ENCODE measurements around the gene REPS2.

Gene REPS2

GRCh38 chrX:16981209-16981608, 34.8 kb downstream of the REPS2 start:
- H3K4me3 Mint-ChIP-seq = no peak overlapping the region

GRCh38 chrX:16981980-16982379, 35.5 kb downstream of the REPS2 start:
- Mint-ChIP-seq H3K9me3 (no peaks in the 10 kb centered on the region), H3K4me3 (no peak overlapping the region), H3K27ac (no peak overlapping the region), H3K4me1 (no peaks in the 10 kb centered on the region), H3K36me3 (no peaks in the 10 kb centered on the region)
- no peak for ATAC-seq
- DNase-seq (ENCODE audit: low spot score in 2 of 2) = no peak

More at GRCh38 chrX:16981209-16981608, 34.8 kb downstream of the REPS2 start:
- Mint-ChIP-seq H3K9me3 (no peaks in the 10 kb centered on the region), H3K36me3 (no peaks in the 10 kb centered on the region), H3K4me1 (no peaks in the 10 kb centered on the region), H3K27ac (no peak overlapping the region)
- no peak for DNase-seq (ENCODE audit: low spot score in 2 of 2)
- ATAC-seq = no peak

GRCh38 chrX:16983051-16983450, 36.6 kb downstream of the REPS2 start:
- Mint-ChIP-seq H3K4me3 (no peak overlapping the region), H3K36me3 (no peaks in the 10 kb centered on the region), H3K27ac (no peak overlapping the region), H3K4me1 (no peaks in the 10 kb centered on the region), H3K9me3 (no peaks in the 10 kb centered on the region)
- ATAC-seq = no peak
- no peak for DNase-seq (ENCODE audit: low spot score in 2 of 2)

- Mint-ChIP-seq H3K27ac (no peak overlapping the region), H3K4me1 (no peaks in the 10 kb centered on the region), H3K9me3 (no peaks in the 10 kb centered on the region), H3K4me3 (no peak overlapping the region), H3K36me3 (no peaks in the 10 kb centered on the region)
- DNase-seq (ENCODE audit: low spot score in 2 of 2) (no peak), ATAC-seq (no peak)
These were observed 38.8 kb downstream of the REPS2 start for GRCh38 chrX:16985286-16985685.

GRCh38 chrX:16986169-16986568, 39.7 kb downstream of the REPS2 start:
- ATAC-seq (no peak), DNase-seq (ENCODE audit: low spot score in 2 of 2) (no peak)
- Mint-ChIP-seq H3K9me3 (no peaks in the 10 kb centered on the region), H3K36me3 (no peaks in the 10 kb centered on the region), H3K4me1 (no peaks in the 10 kb centered on the region), H3K27ac (no peak overlapping the region), H3K4me3 (no peak overlapping the region)

- ATAC-seq = no peak
- Mint-ChIP-seq H3K36me3 (no peaks in the 10 kb centered on the region), H3K4me3 (no peak overlapping the region), H3K27ac (no peak overlapping the region), H3K4me1 (no peaks in the 10 kb centered on the region), H3K9me3 (no peaks in the 10 kb centered on the region)
- DNase-seq (ENCODE audit: low spot score in 2 of 2) = no peak
These were observed 43.3 kb downstream of the REPS2 start for GRCh38 chrX:16989750-16990149.

- no peak for ATAC-seq
- no peaks in the 10 kb centered on the region for H3K9me3 Mint-ChIP-seq
- H3K27ac Mint-ChIP-seq = no peak overlapping the region
- no peaks in the 10 kb centered on the region for H3K4me1 Mint-ChIP-seq
- H3K36me3 Mint-ChIP-seq = no peaks in the 10 kb centered on the region
- no peak for DNase-seq (ENCODE audit: low spot score in 2 of 2)
- no peak overlapping the region for H3K4me3 Mint-ChIP-seq
These were observed 44.4 kb downstream of the REPS2 start for GRCh38 chrX:16990839-16991238.

- Mint-ChIP-seq H3K9me3 (no peaks in the 10 kb centered on the region), H3K4me3 (no peak overlapping the region), H3K36me3 (no peaks in the 10 kb centered on the region), H3K4me1 (no peaks in the 10 kb centered on the region), H3K27ac (no peak overlapping the region)
- DNase-seq (ENCODE audit: low spot score in 2 of 2) (no peak), ATAC-seq (no peak)
These were observed 46.0 kb downstream of the REPS2 start for GRCh38 chrX:16992445-16992844.

GRCh38 chrX:16992951-16993350, 46.5 kb downstream of the REPS2 start:
- Mint-ChIP-seq H3K9me3 (no peaks in the 10 kb centered on the region), H3K4me1 (no peaks in the 10 kb centered on the region), H3K27ac (no peak overlapping the region), H3K36me3 (no peaks in the 10 kb centered on the region), H3K4me3 (no peak overlapping the region)
- no peak for DNase-seq (ENCODE audit: low spot score in 2 of 2)
- no peak for ATAC-seq

- no peak for ATAC-seq
- no peak for DNase-seq (ENCODE audit: low spot score in 2 of 2)
- Mint-ChIP-seq H3K27ac (no peak overlapping the region), H3K4me1 (no peaks in the 10 kb centered on the region), H3K4me3 (no peak overlapping the region), H3K36me3 (no peaks in the 10 kb centered on the region), H3K9me3 (no peaks in the 10 kb centered on the region)
These were observed 47.4 kb downstream of the REPS2 start for GRCh38 chrX:16993791-16994318.

GRCh38 chrX:16994736-16995135, 48.3 kb downstream of the REPS2 start:
- no peak for ATAC-seq

GRCh38 chrX:16997313-16997712, 50.9 kb downstream of the REPS2 start:
- Mint-ChIP-seq H3K9me3 (no peaks in the 10 kb centered on the region), H3K4me1 (no peaks in the 10 kb centered on the region), H3K4me3 (no peak overlapping the region), H3K27ac (no peak overlapping the region), H3K36me3 (no peaks in the 10 kb centered on the region)
- DNase-seq (ENCODE audit: low spot score in 2 of 2) (no peak), ATAC-seq (no peak)

More at GRCh38 chrX:16994736-16995135, 48.3 kb downstream of the REPS2 start:
- DNase-seq (ENCODE audit: low spot score in 2 of 2) = no peak
- no peaks in the 10 kb centered on the region for H3K4me1 Mint-ChIP-seq
- no peaks in the 10 kb centered on the region for H3K9me3 Mint-ChIP-seq
- no peaks in the 10 kb centered on the region for H3K36me3 Mint-ChIP-seq
- H3K27ac Mint-ChIP-seq = no peak overlapping the region
- no peak overlapping the region for H3K4me3 Mint-ChIP-seq

GRCh38 chrX:16999275-16999674, 52.8 kb downstream of the REPS2 start:
- Mint-ChIP-seq H3K36me3 (no peaks in the 10 kb centered on the region), H3K4me3 (no peak overlapping the region), H3K4me1 (peaks cover 9% of the 10 kb centered on the region), H3K27ac (no peak overlapping the region), H3K9me3 (no peaks in the 10 kb centered on the region)
- ATAC-seq (no peak), DNase-seq (ENCODE audit: low spot score in 2 of 2) (no peak)

GRCh38 chrX:17000751-17001150, 54.3 kb downstream of the REPS2 start:
- Mint-ChIP-seq H3K36me3 (no peaks in the 10 kb centered on the region), H3K4me1 (peaks cover 9% of the 10 kb centered on the region), H3K27ac (no peak overlapping the region), H3K9me3 (no peaks in the 10 kb centered on the region), H3K4me3 (no peak overlapping the region)
- DNase-seq (ENCODE audit: low spot score in 2 of 2) (no peak), ATAC-seq (no peak)

GRCh38 chrX:17005712-17006368, 59.4 kb downstream of the REPS2 start:
- DNase-seq (ENCODE audit: low spot score in 2 of 2) = no peak
- Mint-ChIP-seq H3K4me1 (peaks cover 9% of the 10 kb centered on the region), H3K27ac (no peak overlapping the region), H3K4me3 (no peak overlapping the region), H3K9me3 (no peaks in the 10 kb centered on the region), H3K36me3 (no peaks in the 10 kb centered on the region)
- ATAC-seq = no peak

GRCh38 chrX:17007134-17007768, 60.8 kb downstream of the REPS2 start:
- H3K36me3 Mint-ChIP-seq = no peaks in the 10 kb centered on the region
- H3K9me3 Mint-ChIP-seq = no peaks in the 10 kb centered on the region
- H3K27ac Mint-ChIP-seq = no peak overlapping the region
- no peak overlapping the region for H3K4me3 Mint-ChIP-seq
- no peak for DNase-seq (ENCODE audit: low spot score in 2 of 2)
- H3K4me1 Mint-ChIP-seq = peaks cover 9% of the 10 kb centered on the region
- no peak for ATAC-seq
